GM18505 (cell line): ENCODE measurements around the gene PTGES2.
"Not testable (repeated sequence)": the region's sequence is repeated elsewhere in the genome, so short reads cannot be mapped to it uniquely, and the experiment has no call there.

Experiments
- ATAC-seq: cut with Tn5 transposase; IDR thresholded peaks from one replicate; pipeline ENCODE4 v1.9.1; 2021; ENCODE audit not compliant: unreplicated experiment
- POLR2A ChIP-seq: IDR thresholded peaks from 4 replicates; pipeline ENCODE4 v1.6.1; 2011; ENCODE audit warnings: borderline replicate concordance; ENCODE audit not compliant: insufficient read depth, insufficient read length; ENCODE audit errors: extremely low read depth

PTGES2 gene

GRCh38 chr9:128136816-128137793 is 9.6 kb upstream of the PTGES2 start:
- no peak for ATAC-seq
- TF ChIP-seq POLR2A: no peak

GRCh38 chr9:128135561-128135960 is 8.0 kb upstream of the PTGES2 start:
- not testable (repeated sequence) for ATAC-seq

- ATAC-seq: not testable (repeated sequence)
Measured at GRCh38 chr9:128132139-128132538, 4.6 kb upstream of the PTGES2 start.

DNA sequence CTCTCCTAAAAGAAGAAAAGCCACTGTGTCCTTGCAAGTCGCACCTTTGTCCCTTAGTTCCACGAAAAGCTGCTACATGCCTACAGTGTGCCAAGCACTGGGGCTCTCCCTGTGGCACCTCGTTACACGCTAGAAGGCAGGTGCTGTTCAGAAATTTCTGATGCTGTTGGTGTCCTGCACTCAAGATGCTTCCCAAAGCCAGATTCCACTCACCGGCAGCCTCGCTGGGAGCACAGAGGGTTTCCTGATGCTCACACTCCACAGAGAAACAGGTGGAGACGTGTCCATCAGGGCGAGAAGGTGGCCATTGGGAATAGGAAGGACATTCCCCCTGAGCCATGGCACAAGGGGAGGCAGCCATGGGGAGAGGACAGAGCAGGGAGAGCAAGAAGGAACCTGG is 3.8 kb upstream of the PTGES2 start:
- not testable (repeated sequence) for ATAC-seq

DNA sequence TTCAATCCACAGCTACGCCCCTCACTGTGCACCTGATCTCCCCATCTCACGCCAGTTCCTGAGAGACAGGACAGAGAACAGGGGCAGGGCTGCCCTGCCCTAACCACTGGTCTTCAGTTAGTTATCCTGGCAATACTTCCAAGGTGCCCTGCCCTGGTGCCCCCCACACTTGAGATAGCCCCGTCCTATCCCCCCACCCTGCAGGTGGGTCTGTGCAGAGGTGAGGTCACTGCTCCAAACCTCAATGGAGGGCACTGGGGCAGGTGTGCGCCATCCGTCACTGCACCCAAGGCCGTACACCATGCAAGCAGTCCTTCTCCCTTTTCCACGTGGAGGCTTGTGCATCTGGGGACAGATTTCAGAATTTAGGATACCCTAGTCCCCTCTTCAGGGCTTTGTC is 3.1 kb upstream of the PTGES2 start:
- not testable (repeated sequence) for ATAC-seq

- ATAC-seq: not testable (repeated sequence)
Measured at GRCh38 chr9:128129976-128130590, 2.6 kb upstream of the PTGES2 start.

DNA sequence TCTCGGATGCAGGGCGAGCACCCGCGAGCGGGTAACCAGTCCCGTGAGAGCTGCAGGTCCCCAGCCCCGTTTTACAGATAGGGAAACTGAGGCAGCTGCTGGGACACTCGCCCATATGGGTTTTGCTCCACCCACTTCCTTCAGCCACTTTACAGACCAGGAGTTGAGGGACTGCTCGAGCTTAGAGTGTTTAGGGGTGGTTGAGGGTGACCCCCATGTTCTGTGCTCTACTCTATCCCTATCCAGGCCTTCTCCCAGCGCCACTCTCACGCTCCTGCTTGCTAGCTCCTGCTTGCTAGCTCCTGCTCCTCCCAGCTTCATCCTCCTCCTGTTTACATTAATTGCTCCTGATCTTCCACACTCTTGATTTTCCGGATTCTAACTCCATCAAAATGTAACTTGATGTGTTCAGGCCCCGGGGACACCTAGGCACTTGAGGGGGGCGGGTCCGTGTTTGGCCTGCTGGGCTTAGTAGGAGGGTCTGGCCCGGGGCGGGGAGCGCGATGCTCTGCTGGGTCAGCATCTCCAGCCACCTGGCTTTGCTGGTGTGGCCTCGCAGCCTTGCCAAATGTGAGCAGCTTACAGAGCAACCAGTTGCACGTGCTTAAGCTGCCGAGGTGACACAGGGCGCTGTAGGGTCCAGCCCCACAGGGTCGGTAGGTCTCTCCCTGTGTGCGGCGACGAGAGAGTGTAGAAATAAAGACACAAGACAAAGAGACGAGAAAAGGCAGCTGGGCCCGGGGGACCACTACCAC is 1.5 kb upstream of the PTGES2 start:
- ATAC-seq: no peak
- no peak for TF ChIP-seq POLR2A

DNA sequence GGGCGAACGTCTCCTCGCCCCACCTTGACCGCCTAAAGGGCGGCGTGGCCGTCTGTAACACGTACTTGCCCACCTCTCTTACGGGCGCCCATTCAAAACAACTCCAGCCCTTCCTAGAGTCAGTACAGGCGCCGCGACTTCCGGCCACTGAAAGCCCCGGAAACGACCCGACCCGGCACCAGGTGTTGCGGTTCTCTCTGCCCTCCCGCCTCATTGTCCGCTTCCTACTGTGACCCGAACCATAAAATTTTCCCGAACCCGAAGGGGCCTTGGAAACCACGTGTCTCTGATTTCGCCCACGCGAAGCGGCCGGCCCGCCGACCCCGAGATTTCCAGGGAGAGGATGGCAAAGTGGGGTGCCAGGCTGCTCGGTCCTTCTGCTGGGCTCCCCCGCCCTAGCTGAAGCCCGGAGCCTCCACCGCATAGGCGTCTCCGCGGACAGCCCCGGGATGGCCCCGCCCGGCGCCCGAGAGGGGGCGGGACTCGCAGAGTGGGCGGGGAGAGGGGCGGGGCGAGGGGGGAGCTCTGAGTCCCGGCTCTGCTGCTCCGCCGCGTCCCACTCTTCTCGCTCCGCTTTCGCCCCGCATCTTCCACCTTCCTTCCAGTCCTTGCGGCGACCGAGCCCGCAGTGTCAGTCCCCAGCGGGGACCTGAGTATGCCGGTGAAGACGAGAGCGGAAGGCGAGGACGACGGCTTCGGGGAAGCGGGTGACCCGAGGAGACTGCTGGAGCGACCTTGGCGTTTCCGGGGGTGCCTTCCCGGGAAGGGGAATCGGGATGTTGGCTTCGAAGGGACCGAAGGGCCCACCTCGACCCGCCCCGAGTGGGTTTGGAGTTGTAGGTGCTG is 684 bp upstream of the PTGES2 start:
- peak; percentile 28 for TF ChIP-seq POLR2A
- ATAC-seq: peak; percentile 60

GRCh38 chr9:128125580-128126354 is 1.8 kb downstream of the PTGES2 start:
- no peak for TF ChIP-seq POLR2A
- no peak for ATAC-seq

DNA sequence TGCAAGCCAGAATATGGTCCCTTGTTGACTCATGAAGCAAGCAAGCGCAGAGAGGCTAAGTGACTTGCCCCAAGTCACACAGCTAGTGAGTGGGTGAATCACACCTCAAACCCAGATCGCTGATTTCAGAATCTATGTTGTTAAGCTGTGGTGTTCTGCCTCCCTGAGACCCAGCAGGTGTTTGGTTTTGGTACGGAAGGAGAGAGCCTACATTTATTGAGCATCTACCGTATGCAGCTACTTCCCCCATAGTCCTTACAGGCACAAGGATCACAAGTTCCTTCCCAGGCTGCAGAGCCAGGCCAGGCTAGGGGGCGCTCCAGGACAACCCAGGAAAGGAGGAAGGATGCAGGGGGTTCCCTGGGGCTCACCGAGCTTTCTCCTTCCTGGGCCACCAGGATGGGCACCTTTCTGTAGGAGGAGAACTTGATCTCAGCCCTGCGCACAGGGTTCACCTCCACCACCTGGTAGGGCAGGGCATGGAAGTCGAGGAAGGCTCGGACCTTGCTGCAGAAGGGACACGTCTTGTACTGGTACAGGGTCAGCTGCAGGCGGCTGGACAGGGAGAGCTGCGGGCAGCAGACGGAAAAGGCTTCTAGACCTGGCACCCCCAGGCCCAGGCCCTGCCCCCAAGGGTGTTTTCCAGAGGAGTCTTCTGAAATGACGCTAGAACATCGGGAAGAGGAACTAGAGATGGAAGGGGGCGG is 2.5 kb downstream of the PTGES2 start:
- TF ChIP-seq POLR2A: no peak
- no peak for ATAC-seq

GRCh38 chr9:128124451-128124850 is 3.1 kb downstream of the PTGES2 start:
- ATAC-seq: no peak

GRCh38 chr9:128123451-128124080 is 4.0 kb downstream of the PTGES2 start:
- no peak for TF ChIP-seq POLR2A
- ATAC-seq: no peak

More at GRCh38 chr9:128124451-128124850, 3.1 kb downstream of the PTGES2 start:
- no peak for TF ChIP-seq POLR2A

DNA sequence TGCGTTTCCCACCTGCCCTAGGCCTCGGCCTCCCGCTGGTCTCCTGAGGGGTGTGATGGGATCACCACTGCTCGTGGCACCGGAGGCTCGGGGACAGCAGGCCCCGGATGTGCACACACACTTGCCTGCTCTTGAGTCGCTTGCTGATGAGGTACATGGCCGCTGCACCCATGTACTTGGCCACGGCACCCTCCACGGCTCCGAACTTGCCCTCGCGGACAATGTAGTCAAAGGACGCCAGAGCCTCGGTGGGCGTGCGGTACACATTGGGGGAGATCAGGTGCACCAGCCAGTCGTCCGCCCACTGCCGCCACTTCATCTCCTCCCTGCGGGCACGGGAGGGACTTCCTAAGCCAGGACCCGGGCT is 4.7 kb downstream of the PTGES2 start:
- no peak for TF ChIP-seq POLR2A
- ATAC-seq: no peak
